ENCODE results near the gene MPI.
A peak's percentile ranks its signal among the peaks of the same experiment; 100 is the strongest.

MPI gene

GRCh38 chr15:74889883-74890664, at the start of gene MPI:
MPI (plus strand) TSS chr15:74890042; CDS start chr15:74890074, 32 bp downstream.
- DNase-seq = peak; percentile 81 to 87

- DNase-seq = no peak
Measured at GRCh38 chr15:74840851-74841775, 48.7 kb upstream of the MPI start.

- no peak for DNase-seq
Measured at GRCh38 chr15:74841891-74842373, 47.9 kb upstream of the MPI start.

- DNase-seq = peak; percentile 93 to 96
Measured at GRCh38 chr15:74842581-74843444, 47.0 kb upstream of the MPI start, which contains the start of gene ULK3. ULK3 (minus strand) TSS chr15:74843156; CDS start chr15:74843105, 51 bp downstream.

GRCh38 chr15:74843445-74843828, 46.4 kb upstream of the MPI start:
- DNase-seq = no peak

- no peak for DNase-seq
Measured at GRCh38 chr15:74843891-74844299, 45.9 kb upstream of the MPI start.

- no peak for DNase-seq
Measured at GRCh38 chr15:74844319-74845207, 45.3 kb upstream of the MPI start.

- DNase-seq = peak; percentile 46 to 47
Measured at GRCh38 chr15:74845208-74845568, 44.7 kb upstream of the MPI start.

- no peak for DNase-seq
Measured at GRCh38 chr15:74845581-74845980, 44.3 kb upstream of the MPI start.

- no peak for DNase-seq
Measured at GRCh38 chr15:74847432-74847831, 42.4 kb upstream of the MPI start.

GRCh38 chr15:74850393-74850792, 39.4 kb upstream of the MPI start:
- no peak for DNase-seq

- DNase-seq = no peak
Measured at GRCh38 chr15:74851960-74852359, 37.9 kb upstream of the MPI start.

- DNase-seq = no peak
Measured at GRCh38 chr15:74854453-74855022, 35.3 kb upstream of the MPI start.

- no peak for DNase-seq
Measured at GRCh38 chr15:74855857-74856256, 34.0 kb upstream of the MPI start.

- DNase-seq = no peak
Measured at GRCh38 chr15:74856537-74856936, 33.3 kb upstream of the MPI start.

GRCh38 chr15:74857082-74857655, 32.7 kb upstream of the MPI start:
- DNase-seq = no peak

GRCh38 chr15:74857671-74858368, 32.0 kb upstream of the MPI start:
- DNase-seq = no peak

- DNase-seq = no peak
Measured at GRCh38 chr15:74858369-74858740, 31.5 kb upstream of the MPI start.

GRCh38 chr15:74863239-74864056, 26.4 kb upstream of the MPI start:
- DNase-seq = no peak
